AG09309 (cell line): ENCODE results near the gene SMURF1.
"Not testable (repeated sequence)": the region's sequence is repeated elsewhere in the genome, so short reads cannot be mapped to it uniquely, and the experiment has no call there.

Experiments used
- DNase-seq: peaks from one replicate; pipeline ENCODE4 v3.0.0-alpha.2; 2010; ENCODE audit warnings: low read depth
- H3K4me3 ChIP-seq: 2 replicates; pipeline ENCODE4 v1.5.1; 2011; ENCODE audit warnings: mild to moderate bottlenecking, low read depth, low read length, moderate library complexity; ENCODE audit not compliant: control insufficient read depth
- TF ChIP-seq, protein P1 (sequence below): IDR thresholded peaks from 2 replicates; pipeline ENCODE4 v1.5.1; 2011; ENCODE audit warnings: mild to moderate bottlenecking, low read depth, low read length, inconsistent platforms; ENCODE audit not compliant: insufficient read depth, control insufficient read depth; ENCODE audit errors: missing control alignments

Gene SMURF1

DNA sequence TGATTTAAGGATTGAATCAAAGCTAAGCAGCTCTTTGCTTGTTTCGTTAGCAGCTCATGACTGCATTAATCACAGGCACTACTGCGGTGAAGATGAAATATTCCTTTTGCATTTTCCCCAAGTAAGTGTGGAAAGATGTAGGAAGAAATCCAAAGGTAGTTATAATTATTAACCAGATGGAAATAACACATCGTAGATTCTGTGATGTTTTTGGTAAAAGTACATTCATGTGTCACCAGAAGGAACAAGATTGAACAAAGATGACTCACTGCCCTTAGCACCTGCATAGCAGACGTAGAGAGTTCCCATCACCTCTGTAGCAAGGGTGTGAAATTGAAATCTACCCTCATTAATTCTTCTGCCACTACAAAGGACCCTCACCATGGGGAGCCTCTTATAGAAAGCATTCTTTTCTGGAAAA is 37.1 kb downstream of the SMURF1 start:
- TF ChIP-seq, protein P1, sequence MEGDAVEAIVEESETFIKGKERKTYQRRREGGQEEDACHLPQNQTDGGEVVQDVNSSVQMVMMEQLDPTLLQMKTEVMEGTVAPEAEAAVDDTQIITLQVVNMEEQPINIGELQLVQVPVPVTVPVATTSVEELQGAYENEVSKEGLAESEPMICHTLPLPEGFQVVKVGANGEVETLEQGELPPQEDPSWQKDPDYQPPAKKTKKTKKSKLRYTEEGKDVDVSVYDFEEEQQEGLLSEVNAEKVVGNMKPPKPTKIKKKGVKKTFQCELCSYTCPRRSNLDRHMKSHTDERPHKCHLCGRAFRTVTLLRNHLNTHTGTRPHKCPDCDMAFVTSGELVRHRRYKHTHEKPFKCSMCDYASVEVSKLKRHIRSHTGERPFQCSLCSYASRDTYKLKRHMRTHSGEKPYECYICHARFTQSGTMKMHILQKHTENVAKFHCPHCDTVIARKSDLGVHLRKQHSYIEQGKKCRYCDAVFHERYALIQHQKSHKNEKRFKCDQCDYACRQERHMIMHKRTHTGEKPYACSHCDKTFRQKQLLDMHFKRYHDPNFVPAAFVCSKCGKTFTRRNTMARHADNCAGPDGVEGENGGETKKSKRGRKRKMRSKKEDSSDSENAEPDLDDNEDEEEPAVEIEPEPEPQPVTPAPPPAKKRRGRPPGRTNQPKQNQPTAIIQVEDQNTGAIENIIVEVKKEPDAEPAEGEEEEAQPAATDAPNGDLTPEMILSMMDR = no peak
- DNase-seq = no peak
- H3K4me3 ChIP-seq = no peak overlapping the region

DNA sequence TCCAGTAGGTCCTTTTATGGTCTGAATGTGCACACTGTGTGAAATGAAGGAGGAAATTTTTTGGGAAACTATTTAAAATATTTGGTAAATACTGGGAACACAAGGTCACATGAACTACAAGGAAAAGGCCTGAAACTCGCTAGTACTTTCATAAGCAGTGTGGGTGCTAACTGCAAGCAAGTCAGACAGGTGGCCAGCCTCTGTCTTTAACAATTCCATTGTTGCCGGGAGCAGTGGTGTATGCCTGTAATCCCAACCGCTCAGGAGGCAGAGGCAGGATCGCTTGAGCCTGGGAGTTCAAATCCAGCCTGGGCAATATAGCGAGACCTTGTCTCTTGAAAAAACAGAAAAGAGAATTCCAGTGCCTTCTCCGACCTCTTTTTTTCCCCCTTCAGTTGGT is 37.5 kb downstream of the SMURF1 start:
- TF ChIP-seq, protein P1 = no peak
- DNase-seq = no peak
- no peak overlapping the region for H3K4me3 ChIP-seq

DNA sequence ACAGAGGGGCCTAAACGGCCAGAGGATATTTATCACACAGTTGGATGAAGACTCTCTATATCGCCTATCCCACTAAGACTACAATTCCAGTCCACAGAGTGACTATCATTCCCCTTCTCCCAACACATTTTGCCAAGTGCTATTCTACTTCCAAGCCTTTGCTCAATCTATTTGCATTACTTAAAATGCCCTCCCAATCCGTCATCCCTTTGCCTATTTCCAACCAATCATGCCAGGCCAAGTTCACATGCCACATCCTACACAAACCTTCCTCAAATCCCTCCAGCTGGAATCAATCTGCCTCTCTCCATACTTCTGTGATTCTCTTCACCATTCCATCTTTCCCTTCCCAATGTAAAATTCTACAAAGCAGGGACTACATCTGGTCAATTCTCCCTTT is 38.2 kb downstream of the SMURF1 start:
- DNase-seq = no peak
- TF ChIP-seq, protein P1 = no peak
- H3K4me3 ChIP-seq = no peak overlapping the region

DNA sequence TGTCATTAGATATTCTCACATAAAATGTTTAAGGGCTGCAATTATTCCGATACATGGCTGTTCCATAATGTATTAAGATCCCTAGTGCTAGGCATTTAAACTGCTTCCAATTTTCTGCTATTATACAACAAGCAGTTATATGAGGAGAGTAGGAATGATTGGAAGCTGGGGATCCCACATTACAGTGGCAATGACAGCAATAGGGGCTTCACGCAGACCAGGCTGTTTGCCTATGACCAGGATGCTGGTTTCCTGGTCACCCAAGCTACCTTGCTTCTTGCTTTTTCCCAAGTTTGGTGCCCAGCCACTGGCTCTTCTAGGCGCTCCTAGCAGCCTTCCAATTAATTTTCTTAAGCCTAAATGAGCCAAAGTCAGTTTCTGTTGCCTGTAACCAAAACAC is 39.3 kb downstream of the SMURF1 start:
- H3K4me3 ChIP-seq = no peak overlapping the region
- no peak for DNase-seq
- TF ChIP-seq, protein P1 = no peak

DNA sequence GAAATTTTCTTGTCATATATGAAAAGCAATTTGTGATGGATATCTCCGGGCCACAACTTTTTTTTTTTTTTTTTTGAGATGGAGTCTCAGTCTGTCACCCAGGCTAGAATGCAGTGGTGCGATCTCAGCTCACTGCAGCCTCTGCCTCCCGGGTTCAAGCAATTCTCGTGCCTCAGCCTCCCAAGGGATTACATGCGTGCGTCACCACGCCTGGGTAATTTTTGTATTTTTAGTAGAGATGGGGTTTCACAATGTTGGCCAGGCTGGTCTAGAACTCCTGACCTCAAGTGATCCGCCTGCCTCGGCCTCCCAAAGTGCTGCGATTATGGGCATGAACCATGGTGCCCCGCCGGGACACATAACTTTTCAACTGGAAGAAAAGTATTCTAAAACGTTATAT is 40.1 kb downstream of the SMURF1 start:
- not testable (repeated sequence) for H3K4me3 ChIP-seq, DNase-seq

DNA sequence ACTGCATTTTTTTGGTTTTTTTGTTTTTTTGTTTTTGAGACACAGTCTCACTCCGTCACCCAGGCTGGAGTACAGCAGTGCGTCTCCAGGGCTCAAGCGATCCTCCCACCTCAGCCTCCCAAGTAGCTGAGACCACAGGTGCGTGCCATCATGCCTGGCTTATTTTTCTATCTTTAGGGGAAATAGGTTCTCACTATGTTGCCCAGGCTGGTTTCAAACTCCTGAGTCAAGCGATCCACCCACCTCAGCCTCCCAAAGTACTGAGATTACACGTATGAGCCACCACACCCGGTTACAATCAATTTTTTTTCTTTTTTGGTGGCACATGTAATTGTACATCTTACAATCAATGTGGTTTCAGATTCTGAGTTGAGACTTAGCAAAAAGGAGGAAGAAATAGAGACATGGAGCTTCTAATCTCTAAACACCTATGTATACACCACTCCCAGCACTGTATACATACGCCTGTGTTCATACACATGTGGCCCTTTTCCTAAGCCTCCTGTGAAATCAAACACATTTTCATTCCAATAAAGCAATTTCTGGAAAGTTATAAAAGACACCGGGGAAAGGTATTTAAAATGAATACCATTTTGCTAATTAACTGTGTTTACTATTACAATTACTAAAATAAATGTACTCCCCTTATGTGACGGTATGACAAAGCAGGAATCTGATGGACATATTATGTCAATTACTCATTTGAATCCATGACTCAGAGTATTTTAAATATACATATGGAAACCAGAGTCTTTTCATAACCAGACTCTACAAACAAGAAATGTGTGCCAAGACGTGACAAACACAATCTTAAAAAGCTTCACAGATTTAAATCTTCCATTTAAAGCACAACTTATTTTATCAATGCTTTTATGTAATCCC is 40.9 kb downstream of the SMURF1 start:
- TF ChIP-seq, protein P1 = no peak
- H3K4me3 ChIP-seq = no peak overlapping the region
- DNase-seq = no peak

DNA sequence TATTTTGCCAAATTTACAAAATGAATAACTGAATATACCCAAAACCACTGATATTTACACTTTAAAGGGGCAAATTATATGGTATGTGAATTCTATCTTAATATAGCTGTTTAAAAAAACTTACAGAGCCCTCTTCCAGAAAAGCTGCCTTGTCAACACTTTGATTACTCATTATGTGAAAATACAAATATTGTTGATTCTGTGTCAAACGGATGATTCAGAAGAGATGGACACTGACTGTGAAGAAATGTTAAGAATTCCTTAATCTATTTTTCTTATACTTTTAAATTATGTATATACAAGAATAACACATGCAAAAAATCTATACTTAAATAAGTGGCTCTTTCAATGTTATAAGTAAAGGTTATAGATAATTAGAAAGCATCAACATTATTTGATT is 41.5 kb downstream of the SMURF1 start:
- no peak for DNase-seq
- TF ChIP-seq, protein P1 = no peak
- no peak overlapping the region for H3K4me3 ChIP-seq

DNA sequence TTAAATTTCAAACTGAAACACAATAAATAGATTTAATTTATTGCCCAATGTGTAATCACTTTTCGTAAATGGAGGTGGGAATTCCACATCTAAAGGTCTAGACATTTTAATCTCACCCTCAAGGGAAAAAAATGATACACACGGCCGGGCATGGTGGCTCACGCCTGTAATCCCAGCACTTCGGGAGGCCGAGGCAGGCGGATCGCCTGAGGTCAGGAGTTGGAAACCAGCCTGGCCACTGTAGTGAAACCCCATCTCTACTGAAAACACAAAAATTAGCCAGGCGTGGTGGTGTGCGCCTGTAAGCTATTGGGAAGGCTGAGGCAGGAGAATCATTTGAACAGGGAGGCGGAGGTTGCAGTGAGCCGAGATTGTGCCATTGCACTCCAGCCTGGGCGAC is 42.4 kb downstream of the SMURF1 start:
- H3K4me3 ChIP-seq, DNase-seq: not testable (repeated sequence)
